Endodermal cell (in vitro differentiated cells): Measurements from ENCODE around the gene ASB1. TPM values are rescaled to one million over a fixed set of nuclear protein-coding genes. Genes with fewer than 3 reads are reported as not detected.

Experiments used
- DNase-seq: peaks from one replicate; pipeline ENCODE4 v3.0.0-alpha.2; 2017
- H3K27ac ChIP-seq: 2 replicates; pipeline ENCODE4 v1.5.1; 2013; ENCODE audit warnings: mild to moderate bottlenecking, low read depth, low read length, moderate library complexity
- H3K27me3 ChIP-seq: 2 replicates; pipeline ENCODE4 v1.6.1; 2013; ENCODE audit warnings: mild to moderate bottlenecking, low read length, moderate library complexity; ENCODE audit not compliant: insufficient read depth, control insufficient read depth, poor library complexity, severe bottlenecking
- H3K36me3 ChIP-seq: 2 replicates; pipeline ENCODE4 v1.7.0; 2013; ENCODE audit warnings: mild to moderate bottlenecking, low read length, moderate library complexity; ENCODE audit not compliant: control insufficient read depth, insufficient read depth
- H3K4me1 ChIP-seq: one replicate; pipeline ENCODE4 v1.7.0; 2013; ENCODE audit warnings: low read length; ENCODE audit not compliant: control insufficient read depth, insufficient read depth
- H3K4me3 ChIP-seq: 2 replicates; pipeline ENCODE4 v1.5.1; 2013; ENCODE audit warnings: mild to moderate bottlenecking, low read length, moderate library complexity
- H3K9ac ChIP-seq: 2 replicates; pipeline ENCODE4 v1.6.1; 2013; ENCODE audit warnings: mild to moderate bottlenecking, low read length, moderate library complexity; ENCODE audit not compliant: poor library complexity, severe bottlenecking; ENCODE audit errors: extremely low read depth
- H3K9me3 ChIP-seq: 2 replicates; pipeline ENCODE4 v1.6.1; 2013; ENCODE audit warnings: mild to moderate bottlenecking, low read length, moderate library complexity; ENCODE audit not compliant: control insufficient read depth
- H3K27ac Mint-ChIP-seq: 2 replicates; pipeline ENCODE4 v1.8.0; 2020; ENCODE audit warnings: mixed read lengths
- H3K27me3 Mint-ChIP-seq: 2 replicates; pipeline ENCODE4 v1.8.0; 2021; ENCODE audit warnings: mild to moderate bottlenecking, mixed read lengths; ENCODE audit not compliant: insufficient read depth
- H3K36me3 Mint-ChIP-seq: 2 replicates; pipeline ENCODE4 v1.8.0; 2020; ENCODE audit warnings: low read depth, mixed read lengths
- H3K4me1 Mint-ChIP-seq: 2 replicates; pipeline ENCODE4 v1.8.0; 2020; ENCODE audit warnings: mixed read lengths
- H3K4me3 Mint-ChIP-seq: 2 replicates; pipeline ENCODE4 v1.8.0; 2020; ENCODE audit warnings: mild to moderate bottlenecking, moderate library complexity, mixed read lengths
- H3K9me3 Mint-ChIP-seq: 2 replicates; pipeline ENCODE4 v1.8.0; 2020; ENCODE audit warnings: mild to moderate bottlenecking, mixed read lengths
- WGBS, 2 experiments: methylation state at CpG; one replicate each; pipeline versions ENCODE4 v1.1.5 to v1.1.7; 2013; ENCODE audit warnings: missing lambda C conversion rate in 2 of 2, mixed read lengths in 1 of 2; ENCODE audit not compliant: insufficient coverage in 1 of 2, insufficient read length in 1 of 2; 5-methylcytosine and 5-hydroxymethylcytosine counted together
- total RNA-seq, 2 donors: library from RNA; stranded (reverse); fragmentation: NEBNext Ultra II Directional in 1 of 2; extraction: Animal tissue kit (Norgen Biotek cat#: 25700) in 1 of 2; gene quantifications; 2 replicates in 1 of 2; 3 replicates in 1 of 2; pipeline ENCODE4 v1.2.1, GENCODE V29; 2021
- TF ChIP-seq, protein P1 (sequence below): fragments of 200-600 bp; sonication (generic); conservative IDR thresholded peaks from 2 replicates; pipeline ENCODE4 v1.5.0; 2021; ENCODE audit warnings: antibody characterized with exemption, mild to moderate bottlenecking

ASB1 gene
- total RNA-seq, 2 donors from 2014 or later, result 39.0 to 39.6 TPM

DNA sequence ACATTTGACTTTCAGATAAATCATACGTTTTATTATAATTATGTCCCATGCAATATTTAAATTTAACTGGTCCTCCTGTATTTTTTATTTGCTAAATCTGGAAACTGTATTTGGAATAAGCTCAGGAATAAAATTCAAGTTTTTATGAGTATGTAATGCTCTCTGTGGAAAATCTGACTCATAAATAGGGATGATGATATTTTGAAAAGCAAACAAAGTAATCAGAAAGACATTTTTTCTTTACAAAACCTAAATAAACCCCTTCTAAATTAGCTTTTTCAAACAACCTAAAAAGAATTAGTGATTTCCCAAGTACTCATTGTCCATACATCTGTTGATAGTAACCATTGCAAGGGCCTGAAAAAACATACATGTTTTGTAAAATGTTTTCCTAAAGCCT, 41.1 kb downstream of the ASB1 start:
- no peak overlapping the region for H3K4me3 ChIP-seq
- Mint-ChIP-seq H3K27ac (no peak overlapping the region), H3K4me1 (peaks cover 1% of the 10 kb centered on the region), H3K36me3 (peaks cover 4% of the 10 kb centered on the region), H3K27me3 (peaks cover 2% of the 10 kb centered on the region), H3K9me3 (peaks cover 24% of the 10 kb centered on the region), H3K4me3 (no peak overlapping the region)
- no peak overlapping the region for H3K9ac ChIP-seq
- peaks cover 8% of the 10 kb centered on the region for H3K9me3 ChIP-seq
- H3K36me3 ChIP-seq, result no peaks in the 10 kb centered on the region
- 100% methylated on average over 1 of the region's 1 CpG; no CpG with 5 or more reads in 1 of the 2 experiments for WGBS, 2 experiments
- no peaks in the 10 kb centered on the region for H3K27me3 ChIP-seq
- TF ChIP-seq, protein P1, sequence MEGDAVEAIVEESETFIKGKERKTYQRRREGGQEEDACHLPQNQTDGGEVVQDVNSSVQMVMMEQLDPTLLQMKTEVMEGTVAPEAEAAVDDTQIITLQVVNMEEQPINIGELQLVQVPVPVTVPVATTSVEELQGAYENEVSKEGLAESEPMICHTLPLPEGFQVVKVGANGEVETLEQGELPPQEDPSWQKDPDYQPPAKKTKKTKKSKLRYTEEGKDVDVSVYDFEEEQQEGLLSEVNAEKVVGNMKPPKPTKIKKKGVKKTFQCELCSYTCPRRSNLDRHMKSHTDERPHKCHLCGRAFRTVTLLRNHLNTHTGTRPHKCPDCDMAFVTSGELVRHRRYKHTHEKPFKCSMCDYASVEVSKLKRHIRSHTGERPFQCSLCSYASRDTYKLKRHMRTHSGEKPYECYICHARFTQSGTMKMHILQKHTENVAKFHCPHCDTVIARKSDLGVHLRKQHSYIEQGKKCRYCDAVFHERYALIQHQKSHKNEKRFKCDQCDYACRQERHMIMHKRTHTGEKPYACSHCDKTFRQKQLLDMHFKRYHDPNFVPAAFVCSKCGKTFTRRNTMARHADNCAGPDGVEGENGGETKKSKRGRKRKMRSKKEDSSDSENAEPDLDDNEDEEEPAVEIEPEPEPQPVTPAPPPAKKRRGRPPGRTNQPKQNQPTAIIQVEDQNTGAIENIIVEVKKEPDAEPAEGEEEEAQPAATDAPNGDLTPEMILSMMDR, result no peak
- H3K27ac ChIP-seq, result no peak overlapping the region
- no peak for DNase-seq
- no peaks in the 10 kb centered on the region for H3K4me1 ChIP-seq

DNA sequence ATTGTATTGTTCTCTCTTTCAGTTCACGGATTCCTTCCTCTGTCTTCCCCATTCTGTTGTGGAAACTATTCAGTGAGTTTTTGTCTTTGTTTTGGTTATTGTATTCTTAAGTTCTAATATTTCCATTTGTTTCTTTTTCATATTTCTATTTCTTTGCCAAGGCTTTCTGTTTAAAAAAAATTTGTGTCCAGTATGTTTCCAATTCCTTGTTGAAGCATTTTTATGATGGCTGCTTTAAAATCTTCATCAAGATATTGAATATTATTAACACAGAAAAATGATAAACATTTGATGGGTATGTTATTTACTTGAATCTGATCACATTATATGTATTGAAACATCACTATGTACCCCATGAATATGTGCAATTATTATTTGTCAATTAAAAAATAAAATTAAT, 42.4 kb downstream of the ASB1 start:
- Mint-ChIP-seq H3K4me1 (peaks cover 1% of the 10 kb centered on the region), H3K4me3 (no peak overlapping the region), H3K36me3 (peaks cover 4% of the 10 kb centered on the region), H3K9me3 (peaks cover 34% of the 10 kb centered on the region), H3K27me3 (peaks cover 2% of the 10 kb centered on the region), H3K27ac (no peak overlapping the region)
- WGBS, 2 experiments, result no CpG with 5 or more reads among the region's 1 CpG
- no peaks in the 10 kb centered on the region for H3K4me1 ChIP-seq
- H3K36me3 ChIP-seq, result no peaks in the 10 kb centered on the region
- TF ChIP-seq, protein P1, result no peak
- H3K9me3 ChIP-seq, result peaks cover 20% of the 10 kb centered on the region
- no peak for DNase-seq
- no peaks in the 10 kb centered on the region for H3K27me3 ChIP-seq
- H3K27ac ChIP-seq, result no peak overlapping the region
- H3K4me3 ChIP-seq, result no peak overlapping the region
- H3K9ac ChIP-seq, result no peak overlapping the region

DNA sequence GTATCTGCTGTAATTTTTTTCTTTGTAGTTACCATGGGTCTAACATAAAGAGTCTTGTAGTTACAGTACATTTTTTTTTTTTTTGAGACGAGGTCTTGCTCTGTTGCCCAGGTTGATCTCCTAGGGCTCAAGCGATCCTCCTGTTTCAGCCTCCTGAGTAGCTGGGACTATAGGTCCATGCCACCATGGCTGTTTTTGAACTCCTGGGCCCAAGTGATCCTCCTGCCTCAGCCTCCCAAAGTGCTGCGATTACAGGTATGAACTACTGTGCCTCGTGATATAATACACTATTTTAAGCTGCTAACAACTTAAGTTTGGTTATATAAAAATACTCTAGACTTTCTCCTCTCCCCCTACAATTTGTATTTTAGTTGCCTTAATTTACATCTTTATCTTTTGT, 46.3 kb downstream of the ASB1 start:
- peaks cover 38% of the 10 kb centered on the region for H3K9me3 Mint-ChIP-seq
- H3K36me3 Mint-ChIP-seq, result peaks cover 4% of the 10 kb centered on the region
- H3K27ac Mint-ChIP-seq, result no peak overlapping the region

More for the DNA sequence above, 46.3 kb downstream of the ASB1 start:
- DNase-seq, result no peak
- 94 to 95% methylated on average over 2 to 4 of the region's 4 CpGs for WGBS, 2 experiments
- Mint-ChIP-seq H3K4me1 (no peaks in the 10 kb centered on the region), H3K4me3 (no peak overlapping the region), H3K27me3 (peaks cover 2% of the 10 kb centered on the region)
- Histone ChIP-seq H3K4me1 (no peaks in the 10 kb centered on the region), H3K36me3 (no peaks in the 10 kb centered on the region), H3K4me3 (no peak overlapping the region), H3K9me3 (peaks cover 23% of the 10 kb centered on the region), H3K9ac (no peak overlapping the region), H3K27ac (no peak overlapping the region), H3K27me3 (no peaks in the 10 kb centered on the region)
- TF ChIP-seq, protein P1, result no peak
